ENCODE data around the gene STAT3.
"Not testable (repeated sequence)": the region's sequence is repeated elsewhere in the genome, so short reads cannot be mapped to it uniquely, and the experiment has no call there.

Gene STAT3

DNA sequence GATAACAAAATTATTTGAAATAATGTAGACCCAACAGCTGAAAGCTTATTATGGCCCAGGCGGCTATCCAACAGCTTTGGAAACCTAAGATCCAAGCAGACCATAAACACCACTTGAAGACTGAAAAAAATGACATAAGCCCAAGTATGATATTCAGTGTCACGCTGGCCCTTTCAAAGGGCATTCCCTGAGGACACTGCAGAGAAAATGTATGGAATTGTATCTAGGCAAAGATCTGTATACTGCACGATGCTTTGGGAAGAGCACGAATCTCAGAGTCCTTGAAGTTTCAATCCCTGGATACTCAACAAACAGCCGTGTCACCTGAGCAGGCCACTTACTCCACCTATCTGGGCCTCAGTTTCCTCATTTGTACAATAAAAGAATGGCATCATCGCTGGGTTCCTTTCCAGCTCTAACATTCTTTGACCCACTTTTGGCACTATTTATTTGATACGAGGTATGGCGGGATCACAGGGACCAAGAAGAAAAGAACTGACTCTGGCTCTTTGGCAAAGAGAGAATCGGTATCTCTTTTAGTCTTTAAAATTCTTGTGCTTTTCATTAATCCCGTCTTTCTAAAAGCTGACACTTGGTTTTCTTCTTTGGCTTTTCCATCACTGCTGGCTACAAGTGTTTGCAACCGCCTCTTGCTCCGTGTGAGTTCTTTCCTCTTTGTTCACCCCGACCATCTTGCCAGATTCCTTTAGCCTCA is 113.3 kb downstream of the STAT3 start:
- no peak for DNase-seq

DNA sequence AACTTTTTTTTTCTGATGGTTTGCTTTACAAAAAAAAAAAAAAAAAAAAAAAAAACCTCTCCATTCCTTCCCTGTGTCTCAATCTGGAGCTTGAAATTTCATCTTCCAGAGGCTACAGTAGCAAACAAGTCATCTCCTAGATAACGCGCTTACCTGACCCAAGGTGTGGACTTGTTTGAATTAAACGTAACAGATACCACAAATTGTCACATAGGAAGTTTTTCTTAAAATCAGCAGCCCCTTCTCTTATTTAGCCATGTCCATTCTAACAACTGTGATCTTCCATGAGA is 114.0 kb downstream of the STAT3 start:
- DNase-seq: no peak

- DNase-seq: no peak
Observed at GRCh38 chr17:42273474-42274252, 114.6 kb downstream of the STAT3 start.

DNA sequence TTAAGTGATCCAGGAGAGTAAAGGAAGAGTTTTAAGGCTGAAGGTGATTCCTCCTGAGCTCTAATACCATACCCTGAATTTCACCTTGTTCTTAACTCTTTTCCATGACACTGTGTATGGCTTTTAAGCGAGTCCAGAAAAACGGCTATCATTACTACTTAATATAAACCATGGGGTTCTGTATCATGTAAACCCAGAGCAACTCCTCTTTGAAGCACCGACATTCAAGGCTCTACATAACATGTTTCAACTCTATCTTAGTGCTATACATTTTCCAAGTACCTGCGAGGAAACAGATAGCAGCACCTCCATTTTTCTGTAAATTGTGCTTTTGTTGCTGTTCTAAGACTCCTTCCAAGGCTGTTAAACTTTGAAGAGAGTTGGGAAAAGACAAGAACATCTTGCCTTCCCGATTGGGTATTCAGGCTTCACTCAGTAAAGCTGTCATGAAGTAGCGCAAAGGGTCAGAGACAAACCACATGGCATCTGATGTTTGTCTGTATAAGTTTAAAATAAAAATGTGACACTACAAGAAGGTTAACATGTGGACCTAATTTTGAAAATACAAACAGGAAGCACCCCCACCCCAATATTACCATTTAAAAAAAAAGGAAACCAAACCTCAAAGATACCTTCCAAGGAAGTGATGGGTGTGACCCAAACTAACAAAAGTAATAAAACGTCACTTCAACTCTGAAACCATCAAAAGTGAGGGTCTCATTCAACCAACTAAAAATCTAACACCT is 115.9 kb downstream of the STAT3 start:
- DNase-seq: no peak

- no peak for DNase-seq
Observed at GRCh38 chr17:42271779-42272035, 116.5 kb downstream of the STAT3 start.

GRCh38 chr17:42271006-42271778 is 117.0 kb downstream of the STAT3 start:
- no peak for DNase-seq

GRCh38 chr17:42270596-42270995 is 117.6 kb downstream of the STAT3 start:
- no peak for DNase-seq

DNA sequence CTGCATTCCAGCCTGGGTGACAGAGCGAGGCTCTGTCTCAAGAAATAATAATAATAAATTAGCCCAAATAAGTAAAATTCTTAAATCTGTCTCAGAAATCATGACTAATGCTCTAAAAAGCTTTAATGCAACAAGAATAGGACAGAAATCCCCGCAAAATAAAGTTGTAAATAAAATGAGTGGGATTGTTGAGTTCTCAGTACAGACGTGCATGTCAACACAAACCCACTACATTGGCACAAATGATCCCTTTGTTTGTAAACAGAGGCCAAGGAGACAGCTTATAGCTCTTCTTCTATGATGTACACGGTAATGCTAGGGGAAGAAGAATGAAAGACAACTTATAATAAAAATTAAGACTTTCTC is 118.1 kb downstream of the STAT3 start:
- DNase-seq: no peak

GRCh38 chr17:42268236-42268635 is 120.0 kb downstream of the STAT3 start:
- DNase-seq: no peak

GRCh38 chr17:42266918-42267766 is 121.1 kb downstream of the STAT3 start:
- no peak for DNase-seq

GRCh38 chr17:42266462-42266861 is 121.8 kb downstream of the STAT3 start:
- DNase-seq: no peak

- not testable (repeated sequence) for DNase-seq
Observed at GRCh38 chr17:42264366-42264765, 123.9 kb downstream of the STAT3 start.

All from SHP77 treated with DMSO at 0.1 percent for 48 hours (cell line).